Measurements from ENCODE around the gene SLC22A12.

Gene SLC22A12

DNA sequence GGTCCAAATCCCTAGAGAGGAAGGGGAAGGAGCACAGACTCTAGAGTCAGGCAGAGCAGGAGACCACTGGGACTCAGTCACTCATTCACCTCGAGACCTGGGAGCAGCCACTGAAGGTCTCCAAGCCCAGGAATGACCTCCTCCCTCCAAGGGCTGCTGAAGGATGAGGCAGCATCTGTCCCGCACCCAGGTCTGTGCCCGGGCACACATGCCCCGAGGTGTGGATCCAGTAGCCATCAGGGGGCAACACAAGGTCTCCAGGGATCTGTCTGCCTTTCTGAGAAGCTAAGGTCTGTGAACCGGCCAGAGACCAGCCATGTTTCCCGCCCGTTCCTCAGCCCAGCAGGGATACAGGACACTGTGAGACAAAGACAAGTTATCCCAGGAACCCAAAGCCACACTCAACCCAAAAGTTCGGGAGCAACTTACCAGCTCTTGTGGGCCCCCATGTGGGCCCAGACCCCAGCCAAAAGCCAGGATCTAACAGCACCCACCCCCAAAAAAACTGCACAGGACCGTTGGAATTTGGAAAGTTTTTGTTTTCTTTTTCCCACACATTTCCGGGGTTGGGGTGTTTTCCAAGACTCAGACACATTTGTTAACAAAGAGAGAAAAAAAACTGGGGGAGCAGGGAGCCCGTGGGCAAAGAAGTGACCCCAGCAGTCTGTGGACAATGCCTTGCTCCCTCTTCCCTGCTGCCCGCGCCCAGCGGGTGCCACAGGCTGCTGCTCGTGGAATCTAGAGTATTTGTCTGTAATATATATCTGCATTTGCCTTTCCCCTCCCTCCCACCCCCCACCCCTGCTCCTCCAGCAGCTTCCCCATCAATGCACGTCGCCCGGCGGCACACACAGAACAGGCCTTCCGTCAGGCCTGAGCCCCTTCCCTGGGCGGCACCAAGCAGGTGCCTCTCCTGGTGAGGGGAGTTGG is 14.9 kb downstream of the SLC22A12 start:
- DNase-seq (ENCODE audit: low spot score), result no peak

DNA sequence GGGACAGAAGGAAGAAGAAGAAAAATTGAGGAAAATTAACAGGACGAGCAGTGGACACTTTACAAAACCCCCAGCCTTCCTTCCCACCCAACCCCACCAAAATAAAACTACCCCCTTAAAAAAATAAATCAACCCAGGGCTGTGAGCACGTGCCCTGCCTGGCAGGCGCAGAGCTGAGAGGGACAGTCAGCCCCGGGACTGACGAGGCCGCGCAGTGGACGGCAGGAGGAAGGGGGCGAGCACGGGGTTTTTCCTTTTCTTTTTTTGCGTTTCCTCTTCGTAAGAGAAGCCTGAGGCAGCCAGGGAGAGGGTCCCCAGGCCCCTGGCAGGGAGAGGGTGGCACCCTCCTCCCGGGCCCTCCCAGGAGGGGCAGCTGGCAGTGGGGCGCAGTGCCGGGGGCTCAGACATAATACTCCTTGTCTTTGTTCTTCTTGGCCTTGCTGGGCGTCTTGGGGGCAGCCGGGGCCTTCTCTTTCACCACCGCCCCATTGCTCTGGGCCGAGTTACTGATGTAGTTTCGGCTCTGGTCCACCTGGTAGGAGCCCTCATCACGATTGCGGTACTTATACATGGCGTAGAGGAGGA is 15.9 kb downstream of the SLC22A12 start:
- no peak for DNase-seq (ENCODE audit: low spot score)

- DNase-seq (ENCODE audit: low spot score), result no peak
Observed at GRCh38 chr11:64607381-64607985, 16.5 kb downstream of the SLC22A12 start.

DNA sequence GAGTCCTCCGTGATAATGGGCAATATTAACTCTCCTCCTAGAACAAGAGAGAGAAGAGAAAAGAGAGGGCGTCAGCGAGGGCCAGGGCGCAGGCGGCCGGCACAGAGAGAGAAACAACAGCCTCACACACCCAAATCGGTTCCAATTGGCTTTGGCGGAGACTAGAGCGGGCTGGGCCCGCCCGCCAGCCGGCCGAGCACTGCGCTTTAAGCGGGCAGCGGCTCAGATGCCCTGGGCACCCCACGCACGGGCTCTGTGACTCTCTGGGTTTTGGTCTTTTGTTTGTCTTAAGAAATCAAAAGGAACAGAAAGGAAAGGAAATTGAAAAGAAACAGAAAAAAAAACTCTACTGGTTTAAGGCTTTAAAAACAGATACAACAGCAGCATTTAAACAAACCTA is 17.0 kb downstream of the SLC22A12 start:
- no peak for DNase-seq (ENCODE audit: low spot score)

DNA sequence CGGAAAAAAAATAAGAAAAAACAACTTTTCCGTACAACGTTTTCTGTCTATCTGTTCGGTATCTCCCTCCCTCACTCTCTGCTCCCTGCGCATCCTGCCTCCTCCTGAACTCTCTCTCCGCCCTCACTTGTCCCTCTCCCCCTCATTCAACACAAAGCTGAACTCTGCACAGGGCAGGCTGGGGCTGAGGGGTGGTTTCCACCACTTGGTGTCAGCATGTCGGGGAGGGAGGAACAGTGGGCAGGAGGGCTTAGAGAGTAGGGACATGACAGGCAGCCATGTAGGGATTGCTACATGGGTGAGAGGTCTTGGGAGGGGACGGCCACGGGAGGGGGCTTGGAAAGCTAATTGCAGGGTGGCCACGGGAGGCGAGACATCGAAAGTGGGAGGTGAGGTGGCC is 17.6 kb downstream of the SLC22A12 start:
- DNase-seq (ENCODE audit: low spot score), result no peak

DNA sequence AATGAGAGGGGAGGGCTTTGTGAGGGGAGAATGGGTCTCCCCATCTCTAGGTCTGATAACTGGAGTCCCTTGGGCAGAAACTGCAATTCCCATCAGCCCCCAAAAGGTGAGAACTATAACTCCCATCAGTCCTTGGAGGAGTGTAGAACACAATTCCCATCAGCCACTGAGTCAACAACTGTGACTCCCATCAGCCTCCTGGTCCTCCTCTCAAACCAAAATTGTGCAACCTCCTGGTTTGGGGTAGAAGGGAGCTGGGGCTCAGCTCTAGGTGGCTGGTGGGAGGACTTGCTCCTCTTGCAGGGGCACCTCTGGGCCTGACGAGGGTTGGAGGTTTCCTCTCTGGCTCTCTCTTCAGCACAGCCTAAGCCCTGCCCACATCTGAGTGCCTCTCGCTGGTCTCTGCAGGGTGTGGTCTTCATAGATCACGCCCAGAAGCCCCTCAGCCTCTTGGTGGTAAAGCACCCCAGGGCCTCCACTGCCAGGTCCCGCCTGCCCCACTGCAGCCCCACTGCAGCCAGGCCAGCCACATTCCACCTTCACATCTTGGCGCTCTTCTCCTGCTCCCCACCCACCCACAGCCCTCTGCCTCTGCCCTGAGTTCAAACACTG is 18.5 kb downstream of the SLC22A12 start:
- peak; percentile 5 for DNase-seq (ENCODE audit: low spot score)

- no peak for DNase-seq (ENCODE audit: low spot score)
Observed at GRCh38 chr11:64610596-64610995, 19.6 kb downstream of the SLC22A12 start.

- DNase-seq (ENCODE audit: low spot score), result no peak
Observed at GRCh38 chr11:64611176-64611575, 20.2 kb downstream of the SLC22A12 start.

GRCh38 chr11:64611869-64612646 is 21.0 kb downstream of the SLC22A12 start:
- DNase-seq (ENCODE audit: low spot score), result peak; percentile 39

DNA sequence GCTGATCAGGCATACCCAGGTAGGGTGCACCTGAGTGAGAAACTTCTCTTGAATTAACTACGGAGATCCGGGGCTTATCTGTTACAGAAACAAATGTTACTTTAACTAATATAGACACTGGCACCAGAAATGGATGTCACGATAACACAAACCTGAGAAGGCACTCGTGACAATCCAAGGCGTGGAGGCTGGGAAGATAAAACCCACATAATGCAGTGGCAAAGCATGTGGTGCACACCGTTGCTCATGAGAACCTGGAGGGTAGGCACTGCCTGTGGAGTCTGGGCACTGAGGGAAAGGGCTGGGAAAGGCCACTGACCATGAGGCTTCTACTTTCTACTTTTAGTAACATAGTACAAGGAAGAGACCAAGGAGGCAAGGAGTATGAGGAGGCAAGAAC is 22.6 kb downstream of the SLC22A12 start:
- DNase-seq (ENCODE audit: low spot score), result no peak

DNA sequence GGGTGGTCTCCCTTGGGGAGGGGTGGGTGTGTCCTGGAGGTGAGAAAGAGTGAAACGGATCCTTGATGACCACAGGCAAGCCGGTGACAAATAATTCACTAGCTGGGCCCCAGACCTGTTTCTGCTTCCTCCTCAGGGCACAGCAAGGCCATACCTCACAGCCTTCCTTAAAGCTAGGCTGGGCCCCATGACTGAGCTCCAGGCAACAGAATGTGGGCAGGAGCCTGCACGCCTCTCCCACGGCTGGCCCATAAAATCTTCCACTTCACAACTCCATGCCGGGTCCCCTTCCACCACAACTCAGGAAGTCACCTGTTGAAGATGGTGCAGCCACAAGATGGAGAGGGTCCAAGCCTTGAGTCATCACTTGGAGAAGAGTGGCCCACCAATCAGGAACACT is 23.9 kb downstream of the SLC22A12 start:
- no peak for DNase-seq (ENCODE audit: low spot score)

- DNase-seq (ENCODE audit: low spot score), result no peak
Observed at GRCh38 chr11:64616817-64617216, 25.8 kb downstream of the SLC22A12 start.

DNA sequence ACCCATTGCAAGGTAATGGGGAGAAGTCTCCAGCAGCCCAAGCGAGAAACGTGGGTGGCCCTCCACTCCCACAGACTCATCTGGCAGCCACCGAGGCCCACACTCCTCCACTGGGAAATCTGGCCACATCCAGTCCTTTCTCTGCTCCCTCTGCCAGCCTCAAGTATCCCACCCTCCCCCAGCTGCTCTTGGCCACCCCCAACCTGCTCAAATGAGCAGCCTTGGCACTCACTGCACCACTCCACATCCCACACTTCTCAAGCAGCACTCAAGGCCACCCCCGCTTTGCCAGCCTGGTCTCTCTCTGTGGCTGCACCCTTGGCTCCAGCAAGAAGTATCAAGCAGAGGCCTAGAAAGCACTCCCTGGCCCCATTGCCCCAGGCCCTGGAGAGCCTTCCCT is 28.2 kb downstream of the SLC22A12 start:
- DNase-seq (ENCODE audit: low spot score), result no peak

DNA sequence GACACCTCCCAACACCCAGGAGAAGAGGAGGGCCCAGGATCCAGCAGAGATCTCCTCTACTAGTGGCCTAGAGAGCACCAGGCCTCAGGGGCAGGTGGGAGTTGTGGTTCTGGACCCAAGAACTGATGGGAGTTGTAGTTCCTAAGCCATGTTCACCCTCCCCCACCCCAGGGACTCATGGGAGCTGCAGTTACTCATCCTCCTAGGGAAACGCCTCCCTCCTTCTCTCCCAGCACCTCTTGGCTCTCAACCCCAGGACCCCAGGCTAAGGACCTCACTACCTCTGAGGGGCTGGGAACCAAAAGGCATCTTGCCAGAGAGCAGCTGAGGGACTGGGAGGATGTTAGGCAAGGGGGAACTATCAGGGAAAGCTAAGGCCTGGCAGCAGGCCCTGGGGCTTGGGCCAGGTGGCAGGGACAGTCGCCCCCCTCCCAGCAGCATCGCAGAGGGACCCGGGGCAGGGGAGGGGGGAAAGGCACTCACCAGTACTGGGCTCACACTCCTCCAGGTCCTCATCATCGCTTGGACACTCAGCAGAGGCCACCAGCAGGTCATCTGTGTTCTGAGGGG is 28.9 kb downstream of the SLC22A12 start:
- peak; percentile 15 for DNase-seq (ENCODE audit: low spot score)

DNA sequence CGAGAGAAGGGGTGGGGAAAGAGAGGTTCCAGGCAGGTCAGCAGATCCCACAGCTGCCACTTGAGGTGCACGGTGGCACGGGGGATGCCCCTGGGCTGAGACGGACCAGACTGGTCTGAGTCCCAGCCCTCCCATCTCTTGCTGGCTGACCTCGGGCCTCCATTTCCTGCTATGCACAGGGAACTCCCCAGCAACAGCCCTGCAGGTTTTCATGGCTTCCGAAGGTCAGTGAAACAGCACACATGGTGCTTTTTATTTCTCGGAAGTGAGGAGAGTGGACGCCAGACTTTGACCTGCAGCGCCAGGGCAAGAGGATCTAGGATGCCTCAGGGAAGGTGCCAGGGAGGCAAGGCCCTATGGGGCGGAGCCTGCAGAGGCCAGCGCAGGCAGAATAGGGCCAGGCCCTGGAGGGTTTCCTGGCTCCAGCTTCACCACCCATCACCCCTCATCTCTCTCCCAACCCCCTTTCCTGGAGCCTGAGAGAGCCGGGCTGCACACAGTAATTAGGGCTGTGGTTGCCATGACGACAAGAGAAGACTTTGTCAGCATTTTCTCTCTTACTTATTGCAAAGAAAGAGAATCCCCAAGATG is 29.5 kb downstream of the SLC22A12 start:
- DNase-seq (ENCODE audit: low spot score), result no peak

DNA sequence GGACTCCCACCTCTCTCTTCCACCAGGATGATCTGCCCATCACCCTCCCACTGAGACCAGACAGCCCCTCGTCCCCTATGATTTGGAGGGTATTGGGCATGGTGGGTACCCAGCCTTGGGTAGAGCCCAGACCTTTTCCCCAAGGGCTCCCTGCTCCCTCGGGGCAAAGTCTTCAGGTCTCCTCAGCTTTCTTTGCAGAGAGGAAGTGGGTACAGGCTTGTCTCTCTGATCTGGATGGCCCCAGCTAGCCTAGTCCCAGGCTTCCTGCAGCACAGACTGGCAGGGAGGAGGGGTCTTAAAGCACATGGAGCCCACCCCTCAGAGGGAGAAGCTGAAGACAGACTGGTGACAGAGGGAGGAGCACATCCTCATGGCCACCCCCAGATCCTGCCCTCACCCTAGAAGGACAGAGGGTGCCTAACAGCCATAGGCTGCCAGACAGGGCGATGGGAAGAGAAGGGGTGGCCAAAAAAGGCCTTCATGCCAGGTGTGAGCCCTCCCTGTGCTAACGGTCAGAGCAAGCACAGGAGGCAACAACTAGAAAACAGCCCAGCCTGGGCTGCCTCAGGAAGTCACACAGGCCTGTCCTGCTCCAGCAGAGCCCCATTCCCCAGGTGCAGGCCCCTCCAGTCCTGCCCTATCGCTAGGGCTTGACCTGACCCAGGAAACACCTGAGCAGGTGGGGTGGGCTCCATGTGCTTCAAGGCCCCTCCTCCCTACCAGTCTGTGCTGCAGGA is 30.4 kb downstream of the SLC22A12 start:
- no peak for DNase-seq (ENCODE audit: low spot score)

- DNase-seq (ENCODE audit: low spot score), result no peak
Observed at GRCh38 chr11:64622681-64623080, 31.7 kb downstream of the SLC22A12 start.

GRCh38 chr11:64624883-64625481 is 34.0 kb downstream of the SLC22A12 start:
- DNase-seq (ENCODE audit: low spot score), result no peak

DNA sequence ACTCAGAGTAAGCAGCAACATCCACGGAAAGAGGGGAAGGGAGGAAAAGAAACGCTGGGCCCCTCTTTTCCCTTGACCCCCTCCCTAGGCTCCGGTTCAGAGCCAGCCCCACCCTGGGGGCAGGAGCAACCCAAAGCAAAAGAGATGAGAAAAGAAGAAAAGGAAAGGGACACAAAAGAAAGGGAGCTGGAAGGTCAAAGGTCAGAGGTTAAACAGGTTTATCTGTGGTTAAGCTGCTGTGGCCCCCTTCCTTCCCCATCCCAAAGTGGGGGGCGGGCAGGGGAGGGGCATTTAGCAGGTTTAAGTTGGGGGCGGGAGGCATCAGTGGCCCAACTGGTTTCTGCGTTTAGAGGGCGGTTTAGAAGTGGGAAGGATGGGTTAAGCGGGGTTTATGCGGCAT is 35.6 kb downstream of the SLC22A12 start:
- DNase-seq (ENCODE audit: low spot score), result no peak

DNA sequence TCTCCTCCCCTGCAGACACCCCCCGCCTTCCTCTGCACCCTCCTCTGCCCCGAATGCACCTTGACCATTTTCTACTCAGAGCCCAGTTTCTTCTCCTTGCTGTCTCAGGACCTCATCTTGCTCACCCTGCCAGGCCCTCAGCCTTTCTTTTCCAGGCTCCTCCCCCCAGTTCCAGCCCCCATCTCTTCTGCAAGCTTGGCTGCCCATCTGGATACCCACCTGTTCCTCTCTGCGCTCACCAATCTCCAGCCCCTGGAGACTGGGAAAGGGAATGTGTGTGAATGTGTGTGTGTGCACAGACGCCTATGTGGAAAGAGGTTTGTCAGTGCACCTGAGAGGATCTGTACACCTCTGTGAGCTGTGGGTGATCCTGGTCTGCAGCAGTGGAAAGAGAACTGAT is 36.4 kb downstream of the SLC22A12 start:
- no peak for DNase-seq (ENCODE audit: low spot score)

Data from RKO (cell line).